ENCODE data around the gene TSPAN16.
"Not testable (repeated sequence)": the region's sequence is repeated elsewhere in the genome, so short reads cannot be mapped to it uniquely, and the experiment has no call there.

TSPAN16 gene

GRCh38 chr19:11321191-11322126 lies 25.5 kb downstream of the TSPAN16 start:
- DNase-seq = no peak

- DNase-seq = no peak
Observed at GRCh38 chr19:11322269-11323024, 26.5 kb downstream of the TSPAN16 start.

DNA sequence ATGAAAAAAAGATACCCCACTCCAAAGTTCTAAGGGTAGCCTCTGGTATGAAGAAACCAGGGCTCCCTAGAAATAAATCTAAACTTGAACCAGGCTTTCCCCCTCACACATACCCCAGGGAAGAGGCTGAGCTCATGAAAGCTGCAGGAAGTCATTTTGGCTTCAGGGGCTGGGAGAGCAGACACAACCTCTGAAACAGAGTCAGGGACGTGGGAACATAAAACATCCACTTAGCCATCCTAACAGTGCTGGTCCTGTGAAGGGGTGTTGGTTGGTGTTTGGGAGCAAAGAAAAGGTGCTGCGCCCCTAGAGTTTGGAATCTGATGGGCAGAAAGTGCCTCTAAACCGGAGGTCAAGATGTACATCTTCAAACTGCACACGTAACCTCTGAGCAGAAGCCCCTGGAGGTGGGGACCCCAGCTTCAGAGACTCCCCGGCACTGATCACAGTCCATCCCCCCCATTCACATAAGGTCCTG lies 27.7 kb downstream of the TSPAN16 start:
- no peak for DNase-seq

DNA sequence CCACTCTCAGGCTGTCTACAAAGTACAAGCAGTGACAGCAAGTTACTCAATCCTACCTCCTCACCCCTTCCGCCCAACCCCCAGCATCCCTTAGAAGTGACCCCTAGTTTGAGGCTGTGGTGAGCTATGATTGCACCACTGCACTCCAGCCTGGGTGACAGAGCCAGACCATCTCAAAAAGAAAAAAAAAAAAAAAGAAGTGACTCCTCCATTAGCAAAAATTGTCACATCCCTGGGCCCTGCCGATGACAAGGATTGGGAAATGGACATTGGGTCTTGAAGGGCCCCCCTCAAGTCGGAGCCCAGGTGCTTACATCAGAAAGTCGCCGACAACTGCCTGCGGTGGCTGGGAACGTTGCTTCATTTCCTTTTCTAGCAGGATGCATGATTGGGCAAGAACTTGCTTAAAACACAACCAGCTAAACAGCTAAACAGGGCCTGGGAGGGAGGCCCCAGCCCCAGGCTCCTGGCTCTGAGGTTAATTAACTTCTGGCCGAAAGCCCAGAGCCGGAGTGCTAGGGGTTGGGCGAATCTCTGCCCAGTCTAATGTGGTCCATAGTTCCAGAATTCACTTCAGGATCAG lies 28.2 kb downstream of the TSPAN16 start:
- DNase-seq = peak; percentile 72

DNA sequence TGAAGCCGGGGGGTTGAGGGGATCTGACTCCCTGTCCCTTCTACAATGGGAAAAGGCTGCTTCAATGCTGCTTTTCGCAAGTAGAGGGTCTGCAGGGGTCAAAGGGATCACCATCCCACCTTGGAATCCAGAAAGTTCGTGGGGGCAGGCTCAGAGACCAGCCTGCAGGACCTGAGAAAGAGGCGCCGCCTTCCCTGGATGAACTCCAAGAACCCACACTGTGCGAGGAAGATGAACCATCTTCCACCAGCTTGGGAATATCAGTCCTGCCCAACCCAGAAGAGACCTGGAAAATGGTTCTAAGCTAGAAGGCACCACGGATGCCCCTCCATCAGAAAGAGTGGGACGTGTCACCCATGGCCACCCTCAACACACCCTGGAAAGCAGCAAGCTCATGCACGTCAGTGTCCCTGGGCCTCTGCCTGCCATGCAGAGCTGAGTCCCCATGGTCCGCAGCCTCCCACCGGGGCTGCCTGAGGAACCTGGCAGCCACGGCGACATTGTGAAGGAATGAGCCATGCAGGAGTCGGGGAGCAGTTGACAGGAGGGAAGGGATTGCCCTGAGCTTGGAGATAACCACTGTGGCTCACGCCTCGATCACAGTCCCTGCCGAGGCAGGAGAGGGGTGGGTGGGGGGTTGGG lies 28.9 kb downstream of the TSPAN16 start:
- no peak for DNase-seq

DNA sequence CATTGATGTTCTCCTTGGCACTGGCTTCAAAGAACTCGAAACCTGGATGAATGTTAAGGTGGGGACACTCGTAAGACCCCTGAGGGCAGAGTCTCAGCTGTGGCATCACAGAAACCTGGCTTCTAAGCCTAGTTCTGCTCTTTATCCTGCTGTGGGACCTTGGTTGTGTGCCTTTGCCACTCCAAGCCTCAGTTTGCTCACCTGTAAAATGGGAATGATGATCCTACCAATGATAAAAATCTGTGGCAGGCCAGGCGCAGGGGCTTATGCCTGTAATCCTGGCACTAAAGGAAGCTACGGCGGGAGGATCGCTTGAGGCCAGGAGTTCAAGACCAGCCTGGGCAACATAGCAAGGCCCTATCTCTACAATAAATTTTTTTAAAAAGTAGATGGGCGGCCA lies 29.6 kb downstream of the TSPAN16 start:
- no peak for DNase-seq

DNA sequence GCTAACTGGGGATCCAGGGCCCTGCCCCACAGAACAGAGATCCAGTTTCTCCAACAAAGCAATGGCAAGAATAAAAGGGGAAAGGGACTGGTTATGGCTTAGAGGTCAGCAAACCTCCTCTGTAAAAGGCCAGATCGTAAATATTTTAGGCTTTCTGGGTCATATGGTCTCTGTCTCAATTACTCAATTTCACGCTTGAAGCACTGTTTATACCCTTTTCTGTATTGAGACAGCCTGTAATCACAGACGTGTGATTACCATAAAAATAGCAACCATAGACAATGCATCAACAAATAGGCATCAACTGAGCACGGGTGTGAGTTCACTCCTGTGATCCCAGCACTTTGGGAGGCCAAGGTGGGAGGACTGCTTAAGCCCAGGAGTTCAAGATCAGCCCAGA lies 34.2 kb downstream of the TSPAN16 start:
- DNase-seq = no peak

DNA sequence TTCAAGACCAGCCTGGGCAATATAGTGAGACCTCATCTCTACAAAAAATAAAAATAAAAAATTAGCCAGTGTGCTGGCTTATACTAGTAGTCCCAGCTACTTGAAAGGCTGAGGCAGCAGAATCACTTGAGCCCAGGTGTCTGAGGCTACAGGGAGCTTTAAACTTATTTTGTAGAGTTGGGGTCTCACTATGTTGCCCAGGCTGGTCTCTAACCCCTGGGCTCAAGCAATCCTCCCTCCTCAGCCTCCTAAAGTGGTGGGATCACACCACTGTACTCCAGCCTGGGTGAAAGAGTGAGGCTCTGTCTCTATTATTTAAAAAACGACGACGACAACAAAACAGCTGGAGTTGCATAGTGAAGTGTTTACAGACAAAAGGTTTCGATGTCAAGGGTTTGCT lies 35.5 kb downstream of the TSPAN16 start:
- DNase-seq = no peak

GRCh38 chr19:11332822-11333221 lies 36.9 kb downstream of the TSPAN16 start:
- DNase-seq = no peak

DNA sequence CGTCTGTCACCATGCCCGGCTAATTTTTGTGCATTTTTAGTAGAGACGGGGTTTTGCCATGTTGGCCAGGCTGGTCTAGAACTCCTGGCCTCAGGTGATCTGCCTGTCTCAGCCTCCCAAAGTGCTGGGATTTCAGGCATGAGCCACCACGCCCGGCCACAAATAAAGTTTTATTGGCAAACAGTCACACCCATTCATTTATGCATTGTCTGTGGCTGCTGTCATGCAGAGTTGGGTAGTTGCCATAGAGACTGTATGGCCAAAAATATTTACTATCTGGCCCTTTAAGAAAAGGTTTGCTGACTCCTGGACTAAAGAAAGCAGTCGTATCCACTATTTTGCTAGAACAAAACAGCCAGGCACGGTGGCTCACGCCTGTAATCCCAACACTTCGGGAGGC lies 37.9 kb downstream of the TSPAN16 start:
- DNase-seq = not testable (repeated sequence)

DNA sequence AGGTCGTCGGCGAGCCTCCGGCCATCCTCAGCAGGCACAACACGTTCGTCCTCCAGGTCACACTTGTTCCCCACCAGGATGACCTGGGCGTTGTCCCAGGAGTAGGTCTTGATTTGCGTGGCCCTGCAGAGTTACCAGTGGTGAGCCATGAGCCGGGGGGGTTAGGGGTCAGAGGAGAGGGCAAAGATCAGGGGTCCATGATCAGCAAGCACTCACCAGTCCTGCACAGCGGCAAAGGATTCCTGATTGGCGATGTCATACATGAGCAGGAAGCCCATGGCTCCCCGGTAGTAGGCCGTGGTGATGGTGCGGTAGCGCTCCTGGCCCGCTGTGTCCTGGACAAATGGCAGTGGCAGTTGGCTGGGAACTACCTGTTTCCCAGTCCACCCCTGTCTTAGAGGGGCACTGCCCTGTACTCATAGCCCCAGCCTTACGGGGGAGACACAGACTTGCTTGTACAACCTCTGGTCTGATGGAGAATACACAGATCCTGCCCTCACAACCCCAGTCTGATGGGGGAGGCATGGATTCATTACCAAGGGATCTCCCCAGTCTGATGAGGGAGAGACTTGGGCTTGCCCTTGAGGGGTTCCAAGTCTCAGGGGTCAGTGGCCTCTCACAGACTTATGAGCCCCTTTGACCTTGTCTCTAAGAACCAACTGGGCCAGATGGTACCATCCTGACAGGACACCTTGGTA lies 39.6 kb downstream of the TSPAN16 start:
- no peak for DNase-seq

GRCh38 chr19:11337080-11337479 lies 41.1 kb downstream of the TSPAN16 start:
- DNase-seq = no peak

- DNase-seq = no peak
Observed at GRCh38 chr19:11338121-11338520, 42.2 kb downstream of the TSPAN16 start.

- no peak for DNase-seq
Observed at GRCh38 chr19:11338569-11339253, 42.8 kb downstream of the TSPAN16 start.

GRCh38 chr19:11339254-11340098 lies 43.5 kb downstream of the TSPAN16 start, which contains the start of gene RAB3D:
RAB3D (minus strand) TSS chr19:11339657; CDS start chr19:11337399, 2,258 bp downstream.
- peak; percentile 56 for DNase-seq

DNA sequence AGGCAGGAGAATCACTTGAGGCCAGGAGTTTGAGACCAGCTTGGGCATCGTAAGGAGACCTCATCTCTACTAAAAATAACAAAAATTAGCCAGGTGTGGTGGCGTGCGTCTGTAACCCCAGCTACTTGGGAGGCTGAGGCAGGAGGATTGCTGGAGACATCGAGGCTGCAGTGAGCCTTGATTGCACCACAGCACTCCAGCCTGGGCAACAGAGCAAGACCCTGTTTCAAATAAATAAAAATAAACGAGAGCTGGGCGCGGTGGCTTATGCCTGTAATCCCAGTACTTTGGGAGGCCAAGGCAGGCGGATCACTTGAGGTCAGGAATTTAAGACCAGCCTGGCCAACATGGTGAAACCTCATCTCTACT lies 44.1 kb downstream of the TSPAN16 start:
- DNase-seq = not testable (repeated sequence)

DNA sequence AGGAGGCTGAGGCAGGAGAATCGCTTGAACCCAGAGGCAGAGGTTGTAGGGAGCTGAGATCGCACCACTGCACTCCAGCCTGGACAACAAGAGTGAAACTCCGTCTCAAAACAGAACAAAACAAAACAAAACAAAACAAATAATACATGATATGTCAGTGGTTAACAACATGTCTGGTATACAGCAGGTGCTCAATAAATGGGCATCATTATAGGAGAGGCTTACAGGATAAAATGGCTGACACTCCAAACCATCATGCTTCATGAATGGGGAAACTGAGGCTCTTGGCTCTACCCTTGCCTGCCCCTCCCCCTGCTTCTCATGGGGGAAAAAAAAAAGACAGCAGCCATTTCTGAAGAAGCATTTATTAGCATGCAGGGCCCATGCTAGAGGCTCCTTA lies 46.5 kb downstream of the TSPAN16 start:
- DNase-seq = no peak

- no peak for DNase-seq
Observed at GRCh38 chr19:11345122-11345803, 49.3 kb downstream of the TSPAN16 start.

- peak; percentile 99 for DNase-seq
Observed at GRCh38 chr19:11346104-11346940, 50.4 kb downstream of the TSPAN16 start, which contains the start of the genes CCDC159 and TMEM205. CCDC159 (plus strand) TSS chr19:11346519; CDS start chr19:11346607, 88 bp downstream. TMEM205 (minus strand) TSS chr19:11346268; CDS start chr19:11345619, 649 bp downstream.

Measured in T1000 (cell line).